Fibroblast of villous mesenchyme (primary cell): ENCODE data around the gene PIM2. TPM values are rescaled to one million over a fixed set of nuclear protein-coding genes. Genes with fewer than 3 reads are reported as not detected.

ENCODE experiments used
- DNase-seq: peaks from one replicate; pipeline ENCODE4 v3.0.0-alpha.2; 2010; ENCODE audit warnings: low read depth
- H3K4me3 ChIP-seq: 2 replicates; pipeline ENCODE4 v1.5.1; 2011; ENCODE audit warnings: low read depth, mild to moderate bottlenecking, low read length
- total RNA-seq: library from RNA; depleted of rRNA; stranded (reverse); fragments of >200 nt; gene quantifications from 2 replicates; pipeline ENCODE4 v1.2.3, GENCODE V29; 2012
- TF ChIP-seq, protein P1 (sequence below): IDR thresholded peaks from 2 replicates; pipeline ENCODE4 v1.5.1; 2012; ENCODE audit warnings: low read depth, mild to moderate bottlenecking, low read length; ENCODE audit not compliant: insufficient read depth

PIM2 gene
- total RNA-seq, 1 donor, result 12.5 TPM

DNA sequence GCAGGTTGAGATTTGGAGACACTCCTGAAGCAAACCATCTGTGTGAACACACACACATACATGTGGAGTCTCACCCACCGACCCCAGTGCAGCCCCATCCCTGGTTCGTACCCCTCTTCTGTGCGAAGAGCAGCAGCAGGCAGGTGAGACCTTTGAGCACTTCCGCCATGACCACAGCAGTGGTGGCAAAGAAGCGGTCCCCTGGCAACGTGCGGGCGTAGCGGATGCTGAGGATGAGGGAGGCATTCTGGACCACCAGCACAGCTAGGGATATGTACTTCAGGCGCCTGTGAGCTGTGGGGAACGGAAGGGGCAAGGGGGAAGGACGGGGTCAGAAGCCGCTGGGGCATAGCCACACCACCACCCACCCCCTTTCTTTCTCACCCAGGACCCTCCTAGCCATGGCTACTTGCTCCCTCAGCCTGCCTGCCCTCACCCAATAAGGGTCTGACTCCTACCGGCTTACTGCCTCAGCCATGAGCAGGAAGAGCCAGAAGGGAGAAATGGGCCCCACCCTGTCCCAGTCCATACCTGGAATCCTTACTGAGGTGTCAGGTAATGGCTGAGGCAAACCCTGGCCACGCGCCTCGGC lies 9.0 kb downstream of the PIM2 start:
- no peak overlapping the region for H3K4me3 ChIP-seq
- TF ChIP-seq, protein P1, sequence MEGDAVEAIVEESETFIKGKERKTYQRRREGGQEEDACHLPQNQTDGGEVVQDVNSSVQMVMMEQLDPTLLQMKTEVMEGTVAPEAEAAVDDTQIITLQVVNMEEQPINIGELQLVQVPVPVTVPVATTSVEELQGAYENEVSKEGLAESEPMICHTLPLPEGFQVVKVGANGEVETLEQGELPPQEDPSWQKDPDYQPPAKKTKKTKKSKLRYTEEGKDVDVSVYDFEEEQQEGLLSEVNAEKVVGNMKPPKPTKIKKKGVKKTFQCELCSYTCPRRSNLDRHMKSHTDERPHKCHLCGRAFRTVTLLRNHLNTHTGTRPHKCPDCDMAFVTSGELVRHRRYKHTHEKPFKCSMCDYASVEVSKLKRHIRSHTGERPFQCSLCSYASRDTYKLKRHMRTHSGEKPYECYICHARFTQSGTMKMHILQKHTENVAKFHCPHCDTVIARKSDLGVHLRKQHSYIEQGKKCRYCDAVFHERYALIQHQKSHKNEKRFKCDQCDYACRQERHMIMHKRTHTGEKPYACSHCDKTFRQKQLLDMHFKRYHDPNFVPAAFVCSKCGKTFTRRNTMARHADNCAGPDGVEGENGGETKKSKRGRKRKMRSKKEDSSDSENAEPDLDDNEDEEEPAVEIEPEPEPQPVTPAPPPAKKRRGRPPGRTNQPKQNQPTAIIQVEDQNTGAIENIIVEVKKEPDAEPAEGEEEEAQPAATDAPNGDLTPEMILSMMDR, result no peak
- no peak for DNase-seq

DNA sequence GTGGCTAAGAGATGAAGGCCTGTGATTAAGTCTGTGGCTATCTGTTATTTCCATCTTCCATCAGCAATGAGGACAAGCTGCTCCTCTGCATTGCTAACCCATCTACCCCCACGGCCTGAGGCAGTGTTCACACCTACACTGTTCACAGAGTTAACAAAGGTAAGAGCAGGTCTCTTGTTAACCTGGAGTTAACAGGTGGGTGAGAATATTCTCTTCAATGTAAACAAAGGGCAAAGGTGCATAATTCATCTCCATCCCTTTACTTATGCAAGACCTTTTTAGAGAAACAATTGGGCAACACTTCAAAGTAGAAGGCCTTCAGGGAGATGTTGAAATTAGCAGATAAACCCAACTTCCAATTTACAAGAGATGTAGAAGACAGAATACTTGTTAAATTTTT lies 10.2 kb downstream of the PIM2 start:
- TF ChIP-seq, protein P1, result no peak
- DNase-seq, result no peak
- H3K4me3 ChIP-seq, result no peak overlapping the region

DNA sequence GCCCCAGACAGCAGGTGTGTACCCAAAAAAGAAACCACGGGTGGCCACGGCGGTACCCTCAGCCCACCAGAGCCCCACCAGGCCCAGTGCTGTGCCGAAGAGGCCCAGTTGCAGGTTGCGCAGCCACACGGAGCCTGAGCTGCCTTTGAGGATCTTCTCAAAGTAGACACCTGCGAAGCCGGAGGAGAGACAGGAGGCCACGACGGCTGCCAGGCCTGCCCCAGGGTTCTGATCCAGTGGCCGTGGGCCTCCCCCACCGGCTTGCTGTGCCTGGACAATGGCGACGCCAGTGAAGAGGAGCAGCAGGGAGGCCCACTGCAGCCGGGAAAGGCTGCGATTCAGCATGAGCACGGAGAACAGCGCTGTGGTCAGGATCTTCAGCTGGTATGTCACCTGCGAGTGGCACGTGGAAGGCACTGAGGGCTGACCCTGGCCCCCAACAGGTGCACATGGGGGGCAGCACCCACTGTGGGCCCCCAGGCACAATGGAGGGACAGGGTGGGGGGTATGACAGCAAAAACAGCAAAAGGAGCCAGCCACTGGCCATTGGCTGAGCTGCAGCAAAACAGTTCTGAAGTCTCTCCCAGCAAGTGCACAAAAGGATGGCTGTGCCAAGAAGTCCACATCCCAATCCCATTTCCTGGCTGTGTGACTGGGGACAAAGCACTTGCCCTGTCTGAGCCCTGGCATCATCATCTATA lies 13.6 kb downstream of the PIM2 start:
- TF ChIP-seq, protein P1, result no peak
- DNase-seq, result no peak
- H3K4me3 ChIP-seq, result no peak overlapping the region

DNA sequence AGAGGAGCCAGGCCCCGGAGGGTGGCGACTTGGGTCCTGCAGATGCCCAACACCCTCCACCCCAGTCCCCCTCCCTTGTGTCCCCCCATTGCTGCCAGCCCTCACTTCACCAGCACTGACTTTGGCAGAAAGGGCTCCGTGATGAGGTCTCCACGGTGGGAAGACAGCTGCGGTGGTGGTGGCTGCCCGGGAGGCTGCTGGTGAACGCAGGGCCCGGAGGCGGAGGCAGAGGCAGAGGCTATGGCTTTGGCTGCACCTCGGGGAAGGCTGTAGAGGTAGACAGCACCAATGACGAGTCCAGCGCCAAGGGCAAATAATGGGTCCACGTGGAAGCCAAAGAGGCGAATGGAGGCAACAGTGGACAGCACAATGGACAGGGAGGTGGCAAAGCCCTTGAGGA lies 14.2 kb downstream of the PIM2 start:
- no peak for DNase-seq
- no peak overlapping the region for H3K4me3 ChIP-seq
- TF ChIP-seq, protein P1, result no peak

DNA sequence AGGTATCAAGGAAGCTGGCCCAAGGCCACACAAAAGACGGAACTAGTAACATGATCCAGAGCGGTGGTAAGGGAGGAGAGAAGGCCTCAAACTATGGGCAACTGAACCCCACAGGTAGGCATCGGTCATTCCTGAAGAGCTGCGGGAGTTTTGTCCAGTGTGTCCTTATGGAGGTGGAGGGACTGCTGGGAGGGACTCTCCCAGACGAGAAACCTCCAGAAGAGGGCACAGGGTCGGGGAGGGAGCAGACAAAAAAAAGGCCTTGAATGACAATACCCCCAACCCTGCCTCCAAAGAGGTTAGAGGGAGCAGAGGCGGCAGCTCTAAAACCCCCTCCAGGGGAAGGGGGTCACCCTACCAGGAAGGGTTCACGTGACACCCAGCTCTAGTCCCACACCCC lies 14.6 kb downstream of the PIM2 start:
- TF ChIP-seq, protein P1, result no peak
- no peak overlapping the region for H3K4me3 ChIP-seq
- no peak for DNase-seq

DNA sequence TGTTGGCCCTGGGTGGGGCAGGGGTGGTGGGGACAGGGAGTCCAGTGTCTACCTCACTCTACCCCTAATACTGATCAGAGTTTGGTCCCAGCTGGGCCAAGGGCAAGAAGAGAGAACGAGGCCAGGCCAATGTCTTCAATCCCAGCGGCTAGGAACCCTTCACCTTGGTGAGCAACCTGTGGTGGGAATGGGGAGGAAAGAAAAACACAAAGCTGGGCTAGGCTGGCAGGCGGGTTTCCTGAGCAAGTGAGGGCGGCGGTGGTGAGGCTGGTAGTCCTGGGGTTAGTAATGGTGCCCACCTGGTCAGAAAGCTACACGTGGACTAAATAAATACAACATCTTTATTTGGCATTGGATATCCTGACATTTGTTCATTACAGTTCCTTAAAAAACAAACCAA lies 15.5 kb downstream of the PIM2 start:
- H3K4me3 ChIP-seq, result no peak overlapping the region
- TF ChIP-seq, protein P1, result no peak
- DNase-seq, result no peak

DNA sequence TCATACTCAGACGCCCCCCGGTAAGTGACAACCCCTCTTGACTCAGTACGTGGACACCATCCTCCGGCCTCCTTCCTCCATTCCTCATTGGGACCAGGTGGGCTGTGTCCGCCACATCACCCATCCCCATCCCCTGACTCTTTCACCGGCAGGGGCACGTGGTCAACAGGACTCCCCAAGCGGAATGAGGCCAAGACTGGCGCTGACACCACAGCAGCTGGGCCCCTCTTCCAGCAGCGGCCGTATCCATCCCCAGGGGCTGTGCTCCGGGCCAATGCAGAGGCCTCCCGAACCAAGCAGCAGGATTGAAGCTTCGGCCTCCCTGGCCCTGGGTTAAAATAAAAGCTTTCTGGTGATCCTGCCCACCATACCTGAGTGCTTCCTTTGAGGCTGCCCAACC lies 16.0 kb downstream of the PIM2 start:
- TF ChIP-seq, protein P1, result no peak
- H3K4me3 ChIP-seq, result no peak overlapping the region
- no peak for DNase-seq
